HL-60 (cell line): ENCODE results near the gene PATE4.

ENCODE experiments used
- CTCF ChIP-seq: IDR thresholded peaks from one replicate; pipeline ENCODE4 v1.5.1; 2011; ENCODE audit warnings: low read length, control low read depth, inconsistent platforms; ENCODE audit not compliant: insufficient read depth
- GABPA ChIP-seq: IDR thresholded peaks from 2 replicates; pipeline ENCODE4 v1.6.1; 2012; ENCODE audit warnings: low read depth
- POLR2AphosphoS5 ChIP-seq: IDR thresholded peaks from 2 replicates; pipeline ENCODE4 v1.6.1; 2012; ENCODE audit warnings: low read depth
- REST ChIP-seq: IDR thresholded peaks from 2 replicates; pipeline ENCODE4 v1.6.1; 2012; ENCODE audit warnings: low read depth; ENCODE audit not compliant: insufficient replicate concordance

GRCh38 chr11:125784678-125785077 lies 48.4 kb upstream of the PATE4 start:
- TF ChIP-seq CTCF = no peak
- TF ChIP-seq GABPA = no peak
- no peak for TF ChIP-seq POLR2AphosphoS5
- no peak for TF ChIP-seq REST
